K562 (cell line): ENCODE results near the gene DTL. TPM values are rescaled to one million over a fixed set of nuclear protein-coding genes. Genes with fewer than 3 reads are reported as not detected.
A peak's percentile ranks its signal among the peaks of the same experiment; 100 is the strongest.

Experiments
- HNRNPK ChIP-seq: fragments of 200-400 bp; formaldehyde crosslinking; IDR thresholded peaks from one replicate; pipeline ENCODE4 v1.6.1; 2018; ENCODE audit warnings: mild to moderate bottlenecking, low read depth, low read length; ENCODE audit not compliant: poor library complexity, severe bottlenecking
- JUND ChIP-seq, 2 experiments: IDR thresholded peaks; 2 replicates in 1 of 2; 3 replicates in 1 of 2; pipeline ENCODE4 v1.6.1; 2011; ENCODE audit warnings: borderline replicate concordance in 2 of 2, low read depth in 2 of 2, low read length in 2 of 2, improper control_type of control experiment in 1 of 2, missing biosample characterization in 1 of 2, missing genetic modification characterization in 1 of 2, missing genetic modification reagents in 1 of 2
- MEIS2 ChIP-seq: fragments of 450-650 bp; IDR thresholded peaks from 2 replicates; pipeline ENCODE4 v1.6.1; 2014; ENCODE audit warnings: mild to moderate bottlenecking; ENCODE audit not compliant: partially characterized antibody
- NEUROD1 ChIP-seq: fragments of 150-350 bp; IDR thresholded peaks from 2 replicates; pipeline ENCODE4 v1.6.1; 2014; ENCODE audit warnings: borderline replicate concordance, low read length, low read depth; ENCODE audit not compliant: partially characterized antibody
- NFIX ChIP-seq: fragments of 250-450 bp; sonication (Bioruptor Pico); IDR thresholded peaks from 2 replicates; pipeline ENCODE4 v1.4.0; 2020; ENCODE audit warnings: low read depth, mild to moderate bottlenecking, moderate library complexity
- ZNF232 ChIP-seq: sonication (generic); formaldehyde crosslinking; IDR thresholded peaks from 2 replicates; pipeline ENCODE4 v1.8.0; 2022; ENCODE audit warnings: mild to moderate bottlenecking, missing genetic modification reagents
- ZNF436 ChIP-seq: fragments of 250-450, 450-650 bp; sonication (Bioruptor Pico); formaldehyde crosslinking; IDR thresholded peaks from 2 replicates; pipeline ENCODE4 v1.7.0; 2020; ENCODE audit warnings: mild to moderate bottlenecking
- polyA plus RNA-seq, 8 experiments: library from polyadenylated mRNA; depleted of rRNA in 4 of 8; stranded (reverse) in 5 of 8; unstranded in 3 of 8; fragments of >200 nt; fragmentation: Nextera tagmentation in 2 of 8; fragmentation: Illumina TruSeq in 1 of 8; extraction: Ambion mirVana in 2 of 8; extraction: Trizol in 1 of 8; gene quantifications; 2 replicates each; pipeline versions ENCODE4 v1.2.1 to v1.2.3, GENCODE V29; 2011 to 2014; ENCODE audit warnings: inconsistent platforms in 1 of 8, missing spikeins in 1 of 8
- total RNA-seq, 7 experiments: library from RNA; depleted of rRNA in 6 of 7; stranded (reverse); fragments of >200 nt in 6 of 7; fragmentation: Illumina TruSeq in 2 of 7; extraction: Trizol in 2 of 7; gene quantifications; 2 replicates each; pipeline versions ENCODE4 v1.2.1 to v1.2.3, GENCODE V29; 2011 to 2021; ENCODE audit warnings: low replicate concordance in 1 of 7
- TF ChIP-seq, protein P1 (sequence below): fragments of 450-650 bp; IDR thresholded peaks from 2 replicates; pipeline ENCODE4 v1.6.1; 2018; ENCODE audit not compliant: partially characterized antibody
- TF ChIP-seq, protein P2 (sequence below): sonication (generic); formaldehyde crosslinking; IDR thresholded peaks from 2 replicates; pipeline ENCODE4 v1.8.0; 2022; ENCODE audit warnings: mild to moderate bottlenecking, missing genetic modification reagents
- TF ChIP-seq, protein P3 (sequence below): fragments of 250-450 bp; sonication (Bioruptor Pico); IDR thresholded peaks from 2 replicates; pipeline ENCODE4 v1.8.0; 2022; ENCODE audit warnings: inconsistent platforms, mild to moderate bottlenecking, moderate library complexity, borderline replicate concordance
- TF ChIP-seq, protein P4 (sequence below), 2 experiments: fragments of 450-650 bp; IDR thresholded peaks; 2 replicates each; pipeline ENCODE4 v1.6.1; 2016
- TF ChIP-seq, protein P5 (sequence below): sonication (generic); formaldehyde crosslinking; IDR thresholded peaks from 2 replicates; pipeline ENCODE4 v1.8.1; 2023; ENCODE audit warnings: mild to moderate bottlenecking, missing genetic modification reagents

The DTL gene
- total and polyA plus RNA-seq, 9 of the 15 experiments (the other 6 are each of a cell fraction or from before 2014, with no cell fraction given): 38.3 to 81.0 (median 63.2) TPM

DNA sequence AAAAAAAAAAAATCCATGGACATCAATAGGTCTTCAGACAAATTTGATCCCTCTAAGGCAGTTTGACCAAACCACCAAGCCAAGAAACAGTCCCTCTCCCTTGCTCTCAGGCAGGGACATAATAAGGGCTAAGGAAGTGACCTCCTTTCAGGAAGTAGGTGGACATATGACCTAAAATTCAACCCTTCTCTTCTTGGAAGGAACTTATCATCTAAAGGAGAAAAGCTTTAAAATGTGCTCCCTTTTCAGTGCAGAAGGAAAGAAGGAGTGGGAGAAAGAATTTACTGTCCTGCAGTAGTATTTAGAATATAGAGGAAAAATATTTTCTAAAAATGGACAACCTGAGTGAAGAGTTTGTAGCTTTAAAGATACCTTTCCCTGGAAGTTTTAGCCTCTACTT lies 118.1 kb downstream of the DTL start (continued):
- no peak for TF ChIP-seq JUND (IDR thresholded peaks at IDR 0.05; ENCODE audit: borderline replicate concordance, low read depth, low read length)
- peak; percentile 29; the same call in 1 of the 3 replicates for TF ChIP-seq JUND (tag; IDR thresholded peaks at IDR 0.05; ENCODE audit: borderline replicate concordance, low read depth, low read length)
- TF ChIP-seq HNRNPK: no peak
- no peak for TF ChIP-seq NFIX
- TF ChIP-seq, protein P1, sequence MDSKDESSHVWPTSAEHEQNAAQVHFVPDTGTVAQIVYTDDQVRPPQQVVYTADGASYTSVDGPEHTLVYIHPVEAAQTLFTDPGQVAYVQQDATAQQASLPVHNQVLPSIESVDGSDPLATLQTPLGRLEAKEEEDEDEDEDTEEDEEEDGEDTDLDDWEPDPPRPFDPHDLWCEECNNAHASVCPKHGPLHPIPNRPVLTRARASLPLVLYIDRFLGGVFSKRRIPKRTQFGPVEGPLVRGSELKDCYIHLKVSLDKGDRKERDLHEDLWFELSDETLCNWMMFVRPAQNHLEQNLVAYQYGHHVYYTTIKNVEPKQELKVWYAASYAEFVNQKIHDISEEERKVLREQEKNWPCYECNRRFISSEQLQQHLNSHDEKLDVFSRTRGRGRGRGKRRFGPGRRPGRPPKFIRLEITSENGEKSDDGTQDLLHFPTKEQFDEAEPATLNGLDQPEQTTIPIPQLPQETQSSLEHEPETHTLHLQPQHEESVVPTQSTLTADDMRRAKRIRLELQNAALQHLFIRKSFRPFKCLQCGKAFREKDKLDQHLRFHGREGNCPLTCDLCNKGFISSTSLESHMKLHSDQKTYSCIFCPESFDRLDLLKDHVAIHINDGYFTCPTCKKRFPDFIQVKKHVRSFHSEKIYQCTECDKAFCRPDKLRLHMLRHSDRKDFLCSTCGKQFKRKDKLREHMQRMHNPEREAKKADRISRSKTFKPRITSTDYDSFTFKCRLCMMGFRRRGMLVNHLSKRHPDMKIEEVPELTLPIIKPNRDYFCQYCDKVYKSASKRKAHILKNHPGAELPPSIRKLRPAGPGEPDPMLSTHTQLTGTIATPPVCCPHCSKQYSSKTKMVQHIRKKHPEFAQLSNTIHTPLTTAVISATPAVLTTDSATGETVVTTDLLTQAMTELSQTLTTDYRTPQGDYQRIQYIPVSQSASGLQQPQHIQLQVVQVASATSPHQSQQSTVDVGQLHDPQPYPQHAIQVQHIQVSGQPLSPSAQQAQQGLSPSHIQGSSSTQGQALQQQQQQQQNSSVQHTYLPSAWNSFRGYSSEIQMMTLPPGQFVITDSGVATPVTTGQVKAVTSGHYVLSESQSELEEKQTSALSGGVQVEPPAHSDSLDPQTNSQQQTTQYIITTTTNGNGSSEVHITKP: no peak
- TF ChIP-seq ZNF232 (CRISPR knock-in tag): no peak
- TF ChIP-seq, protein P2, sequence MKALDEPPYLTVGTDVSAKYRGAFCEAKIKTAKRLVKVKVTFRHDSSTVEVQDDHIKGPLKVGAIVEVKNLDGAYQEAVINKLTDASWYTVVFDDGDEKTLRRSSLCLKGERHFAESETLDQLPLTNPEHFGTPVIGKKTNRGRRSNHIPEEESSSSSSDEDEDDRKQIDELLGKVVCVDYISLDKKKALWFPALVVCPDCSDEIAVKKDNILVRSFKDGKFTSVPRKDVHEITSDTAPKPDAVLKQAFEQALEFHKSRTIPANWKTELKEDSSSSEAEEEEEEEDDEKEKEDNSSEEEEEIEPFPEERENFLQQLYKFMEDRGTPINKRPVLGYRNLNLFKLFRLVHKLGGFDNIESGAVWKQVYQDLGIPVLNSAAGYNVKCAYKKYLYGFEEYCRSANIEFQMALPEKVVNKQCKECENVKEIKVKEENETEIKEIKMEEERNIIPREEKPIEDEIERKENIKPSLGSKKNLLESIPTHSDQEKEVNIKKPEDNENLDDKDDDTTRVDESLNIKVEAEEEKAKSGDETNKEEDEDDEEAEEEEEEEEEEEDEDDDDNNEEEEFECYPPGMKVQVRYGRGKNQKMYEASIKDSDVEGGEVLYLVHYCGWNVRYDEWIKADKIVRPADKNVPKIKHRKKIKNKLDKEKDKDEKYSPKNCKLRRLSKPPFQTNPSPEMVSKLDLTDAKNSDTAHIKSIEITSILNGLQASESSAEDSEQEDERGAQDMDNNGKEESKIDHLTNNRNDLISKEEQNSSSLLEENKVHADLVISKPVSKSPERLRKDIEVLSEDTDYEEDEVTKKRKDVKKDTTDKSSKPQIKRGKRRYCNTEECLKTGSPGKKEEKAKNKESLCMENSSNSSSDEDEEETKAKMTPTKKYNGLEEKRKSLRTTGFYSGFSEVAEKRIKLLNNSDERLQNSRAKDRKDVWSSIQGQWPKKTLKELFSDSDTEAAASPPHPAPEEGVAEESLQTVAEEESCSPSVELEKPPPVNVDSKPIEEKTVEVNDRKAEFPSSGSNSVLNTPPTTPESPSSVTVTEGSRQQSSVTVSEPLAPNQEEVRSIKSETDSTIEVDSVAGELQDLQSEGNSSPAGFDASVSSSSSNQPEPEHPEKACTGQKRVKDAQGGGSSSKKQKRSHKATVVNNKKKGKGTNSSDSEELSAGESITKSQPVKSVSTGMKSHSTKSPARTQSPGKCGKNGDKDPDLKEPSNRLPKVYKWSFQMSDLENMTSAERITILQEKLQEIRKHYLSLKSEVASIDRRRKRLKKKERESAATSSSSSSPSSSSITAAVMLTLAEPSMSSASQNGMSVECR (CRISPR knock-in tag): no peak
- TF ChIP-seq MEIS2: no peak
- TF ChIP-seq, protein P3, sequence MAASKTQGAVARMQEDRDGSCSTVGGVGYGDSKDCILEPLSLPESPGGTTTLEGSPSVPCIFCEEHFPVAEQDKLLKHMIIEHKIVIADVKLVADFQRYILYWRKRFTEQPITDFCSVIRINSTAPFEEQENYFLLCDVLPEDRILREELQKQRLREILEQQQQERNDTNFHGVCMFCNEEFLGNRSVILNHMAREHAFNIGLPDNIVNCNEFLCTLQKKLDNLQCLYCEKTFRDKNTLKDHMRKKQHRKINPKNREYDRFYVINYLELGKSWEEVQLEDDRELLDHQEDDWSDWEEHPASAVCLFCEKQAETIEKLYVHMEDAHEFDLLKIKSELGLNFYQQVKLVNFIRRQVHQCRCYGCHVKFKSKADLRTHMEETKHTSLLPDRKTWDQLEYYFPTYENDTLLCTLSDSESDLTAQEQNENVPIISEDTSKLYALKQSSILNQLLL (CRISPR knock-in tag): no peak
- TF ChIP-seq ZNF436: no peak
- TF ChIP-seq, protein P4, sequence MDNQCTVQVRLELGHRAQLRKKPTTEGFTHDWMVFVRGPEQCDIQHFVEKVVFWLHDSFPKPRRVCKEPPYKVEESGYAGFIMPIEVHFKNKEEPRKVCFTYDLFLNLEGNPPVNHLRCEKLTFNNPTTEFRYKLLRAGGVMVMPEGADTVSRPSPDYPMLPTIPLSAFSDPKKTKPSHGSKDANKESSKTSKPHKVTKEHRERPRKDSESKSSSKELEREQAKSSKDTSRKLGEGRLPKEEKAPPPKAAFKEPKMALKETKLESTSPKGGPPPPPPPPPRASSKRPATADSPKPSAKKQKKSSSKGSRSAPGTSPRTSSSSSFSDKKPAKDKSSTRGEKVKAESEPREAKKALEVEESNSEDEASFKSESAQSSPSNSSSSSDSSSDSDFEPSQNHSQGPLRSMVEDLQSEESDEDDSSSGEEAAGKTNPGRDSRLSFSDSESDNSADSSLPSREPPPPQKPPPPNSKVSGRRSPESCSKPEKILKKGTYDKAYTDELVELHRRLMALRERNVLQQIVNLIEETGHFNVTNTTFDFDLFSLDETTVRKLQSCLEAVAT (IDR thresholded peaks at IDR 0.05): no peak
- TF ChIP-seq, protein P5, sequence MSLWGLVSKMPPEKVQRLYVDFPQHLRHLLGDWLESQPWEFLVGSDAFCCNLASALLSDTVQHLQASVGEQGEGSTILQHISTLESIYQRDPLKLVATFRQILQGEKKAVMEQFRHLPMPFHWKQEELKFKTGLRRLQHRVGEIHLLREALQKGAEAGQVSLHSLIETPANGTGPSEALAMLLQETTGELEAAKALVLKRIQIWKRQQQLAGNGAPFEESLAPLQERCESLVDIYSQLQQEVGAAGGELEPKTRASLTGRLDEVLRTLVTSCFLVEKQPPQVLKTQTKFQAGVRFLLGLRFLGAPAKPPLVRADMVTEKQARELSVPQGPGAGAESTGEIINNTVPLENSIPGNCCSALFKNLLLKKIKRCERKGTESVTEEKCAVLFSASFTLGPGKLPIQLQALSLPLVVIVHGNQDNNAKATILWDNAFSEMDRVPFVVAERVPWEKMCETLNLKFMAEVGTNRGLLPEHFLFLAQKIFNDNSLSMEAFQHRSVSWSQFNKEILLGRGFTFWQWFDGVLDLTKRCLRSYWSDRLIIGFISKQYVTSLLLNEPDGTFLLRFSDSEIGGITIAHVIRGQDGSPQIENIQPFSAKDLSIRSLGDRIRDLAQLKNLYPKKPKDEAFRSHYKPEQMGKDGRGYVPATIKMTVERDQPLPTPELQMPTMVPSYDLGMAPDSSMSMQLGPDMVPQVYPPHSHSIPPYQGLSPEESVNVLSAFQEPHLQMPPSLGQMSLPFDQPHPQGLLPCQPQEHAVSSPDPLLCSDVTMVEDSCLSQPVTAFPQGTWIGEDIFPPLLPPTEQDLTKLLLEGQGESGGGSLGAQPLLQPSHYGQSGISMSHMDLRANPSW (CRISPR knock-in tag): no peak
- TF ChIP-seq NEUROD1: no peak
